Sigmoid colon (tissue), 7 donors: ENCODE measurements around the gene KLHL29. TPM values are rescaled to one million over a fixed set of nuclear protein-coding genes. Genes with fewer than 3 reads are reported as not detected.
A peak's percentile ranks its signal among the peaks of the same experiment; 100 is the strongest.

ENCODE experiments used
- DNase-seq: peaks from one replicate; pipeline ENCODE4 v3.0.0-alpha.2; 2019
- H3K27ac ChIP-seq, 4 donors: fragments of 200-600 bp; sonication (generic); one replicate each; pipeline ENCODE4 v1.5.1; 2016 to 2019; ENCODE audit warnings: mild to moderate bottlenecking in 1 of 4
- H3K27me3 ChIP-seq, 3 donors: fragments of 200-600 bp; sonication (generic); one replicate each; pipeline ENCODE4 v1.5.1; 2019; ENCODE audit warnings: mild to moderate bottlenecking in 1 of 3
- H3K36me3 ChIP-seq, 4 donors: fragments of 200-600 bp; sonication (generic); one replicate each; pipeline ENCODE4 v1.5.1; 2016 to 2019
- H3K4me1 ChIP-seq, 4 donors: fragments of 200-600 bp; sonication (generic); one replicate each; pipeline ENCODE4 v1.5.1; 2017 to 2019
- H3K4me3 ChIP-seq, 4 donors: fragments of 200-600 bp; sonication (generic); one replicate each; pipeline ENCODE4 v1.5.1; 2017 to 2019; ENCODE audit warnings: mild to moderate bottlenecking in 2 of 4, moderate library complexity in 1 of 4
- H3K9me3 ChIP-seq, 4 donors: fragments of 200-600 bp in 3 of 4; sonication (generic) in 3 of 4; one replicate each; pipeline versions ENCODE4 v1.5.1 to v1.6.1; 2013 to 2019
- CTCF ChIP-seq, 4 experiments: fragments of 450-650 bp in 3 of 4; fragments of 200-600 bp in 1 of 4; IDR thresholded peaks; one replicate each; pipeline ENCODE4 v1.5.1; 2016 to 2019; ENCODE audit warnings: antibody characterized with exemption in 4 of 4, mild to moderate bottlenecking in 3 of 4, moderate library complexity in 2 of 4
- EP300 ChIP-seq, 4 donors: sonication (generic); formaldehyde crosslinking; IDR thresholded peaks; one replicate each; pipeline ENCODE4 v1.6.1; 2017; ENCODE audit warnings: antibody characterized with exemption in 4 of 4
- POLR2A ChIP-seq, 2 donors: fragments of 450-650 bp; IDR thresholded peaks; one replicate each; pipeline ENCODE4 v1.6.1; 2016; ENCODE audit warnings: antibody characterized with exemption in 2 of 2, mild to moderate bottlenecking in 2 of 2, moderate library complexity in 2 of 2
- POLR2AphosphoS5 ChIP-seq, 4 donors: sonication (generic); formaldehyde crosslinking; IDR thresholded peaks; one replicate each; pipeline ENCODE4 v1.6.1; 2017; ENCODE audit warnings: antibody characterized with exemption in 4 of 4
- WGBS, 2 donors: extraction: QIAGEN DNeasy Blood & Tissue Kit; methylation state at CpG; one replicate each; pipeline ENCODE4 v1.1.7; 2013; 5-methylcytosine and 5-hydroxymethylcytosine counted together
- intact Hi-C: fragments of 100-400 bp; cut with DNase I; formaldehyde crosslinking; loops from one replicate; pipeline ENCODE4 v1.15.1; 2023
- polyA plus RNA-seq, 3 donors: library from polyadenylated mRNA; stranded (reverse); fragments of 200-250 nt; gene quantifications; one replicate each; pipeline ENCODE4 v1.2.3, GENCODE V29; 2013
- total RNA-seq, 4 donors: library from RNA; depleted of rRNA; stranded (reverse); fragments of >200 nt; gene quantifications; one replicate each; pipeline ENCODE4 v1.1.0, GENCODE V29; 2016
- donor health status: healthy with polysubstance abuse.
- donor health status: Bipolar disorder and iron deficiency.
- donor health status: healthy.

KLHL29 gene
- total and polyA plus RNA-seq, 7 donors: 0.46 to 25.5 (median 6.3) TPM

GRCh38 chr2:23542230-23542789 lies 157.3 kb downstream of the KLHL29 start:
- Histone ChIP-seq H3K9me3 (no peaks in the 10 kb centered on the region), H3K4me3 (no peak overlapping the region), H3K36me3 (no peaks in the 10 kb centered on the region), H3K4me1 (peaks cover 0 to 42% (median 32%) of the 10 kb centered on the region in 4 donors), H3K27me3 (no peaks in the 10 kb centered on the region), H3K27ac (peak overlapping the region in 2 of 4 donors; percentile 42 to 50)
- WGBS, 2 donors: 67 to 82% methylated on average over 6 of the region's 6 CpGs
- DNase-seq: no peak
- TF ChIP-seq POLR2AphosphoS5 (IDR thresholded peaks at IDR 0.05) (no peak), POLR2A (IDR thresholded peaks at IDR 0.05) (no peak), EP300 (IDR thresholded peaks at IDR 0.05) (no peak), CTCF (IDR thresholded peaks at IDR 0.05) (no peak)
- intact Hi-C loops: no loop called here

- no peaks in the 10 kb centered on the region for H3K27me3 ChIP-seq
- H3K4me3 ChIP-seq: no peak overlapping the region
- no peak for DNase-seq
- intact Hi-C loops: no loop called here
- peaks cover 0 to 42% (median 32%) of the 10 kb centered on the region in 4 donors for H3K4me1 ChIP-seq
- H3K9me3 ChIP-seq: no peaks in the 10 kb centered on the region
- 93 to 95% methylated on average over 10 of the region's 10 CpGs for WGBS, 2 donors
- no peak for TF ChIP-seq EP300 (IDR thresholded peaks at IDR 0.05)
- H3K36me3 ChIP-seq: no peaks in the 10 kb centered on the region
- H3K27ac ChIP-seq: no peak overlapping the region
Measured at GRCh38 chr2:23543302-23543701, 158.3 kb downstream of the KLHL29 start.

GRCh38 chr2:23543728-23544127 lies 158.7 kb downstream of the KLHL29 start:
- no peak overlapping the region for H3K27ac ChIP-seq
- intact Hi-C loops: no loop called here
- peaks cover 0 to 42% (median 32%) of the 10 kb centered on the region in 4 donors for H3K4me1 ChIP-seq

GRCh38 chr2:23544589-23545295 lies 159.8 kb downstream of the KLHL29 start:
- Histone ChIP-seq H3K4me3 (no peak overlapping the region), H3K27me3 (no peaks in the 10 kb centered on the region), H3K36me3 (no peaks in the 10 kb centered on the region), H3K4me1 (peaks cover 0 to 49% (median 36%) of the 10 kb centered on the region in 4 donors), H3K9me3 (no peaks in the 10 kb centered on the region), H3K27ac (peak overlapping the region in 2 of 4 donors; percentile 46 to 66)
- no peak for DNase-seq
- intact Hi-C loops: no loop called here
- TF ChIP-seq POLR2A (IDR thresholded peaks at IDR 0.05) (no peak), EP300 (IDR thresholded peaks at IDR 0.05) (no peak), CTCF (IDR thresholded peaks at IDR 0.05) (no peak), POLR2AphosphoS5 (IDR thresholded peaks at IDR 0.05) (no peak)
- WGBS, 2 donors: 73 to 87% methylated on average over 10 of the region's 10 CpGs

More at GRCh38 chr2:23543728-23544127, 158.7 kb downstream of the KLHL29 start:
- no peak for TF ChIP-seq CTCF (IDR thresholded peaks at IDR 0.05)
- no peak for TF ChIP-seq POLR2A (IDR thresholded peaks at IDR 0.05)
- no peak for TF ChIP-seq EP300 (IDR thresholded peaks at IDR 0.05)
- TF ChIP-seq POLR2AphosphoS5 (IDR thresholded peaks at IDR 0.05): no peak
- no peak overlapping the region for H3K4me3 ChIP-seq
- H3K9me3 ChIP-seq: no peaks in the 10 kb centered on the region
- DNase-seq: no peak
- H3K27me3 ChIP-seq: no peaks in the 10 kb centered on the region
- H3K36me3 ChIP-seq: no peaks in the 10 kb centered on the region
- 91 to 96% methylated on average over 9 of the region's 9 CpGs for WGBS, 2 donors

- 66 to 83% methylated on average over 11 of the region's 11 CpGs for WGBS, 2 donors
- no peak overlapping the region for H3K4me3 ChIP-seq
- peak overlapping the region in 3 of 4 donors; percentile 34 to 66 (median 46) for H3K27ac ChIP-seq
- H3K27me3 ChIP-seq: no peaks in the 10 kb centered on the region
- peaks cover 0 to 54% (median 38%) of the 10 kb centered on the region in 4 donors for H3K4me1 ChIP-seq
- intact Hi-C loops: no loop called here
- no peak for DNase-seq
- no peaks in the 10 kb centered on the region for H3K9me3 ChIP-seq
- H3K36me3 ChIP-seq: no peaks in the 10 kb centered on the region
- TF ChIP-seq EP300 (IDR thresholded peaks at IDR 0.05) (no peak), CTCF (IDR thresholded peaks at IDR 0.05) (peak in 1 of 4 experiments; percentile 32)
Measured at GRCh38 chr2:23545396-23545795, 160.4 kb downstream of the KLHL29 start.
